HCT116 (cell line): ENCODE measurements around the gene GJA10.

Experiments used
- POLR2AphosphoS5 ChIP-seq: IDR thresholded peaks from 2 replicates; pipeline ENCODE4 v1.6.1; 2011; ENCODE audit warnings: mild to moderate bottlenecking, low read depth, low read length, moderate library complexity
- ZFX ChIP-seq: fragments of 450-650 bp; IDR thresholded peaks from 2 replicates; pipeline ENCODE4 v1.6.1; 2017

DNA sequence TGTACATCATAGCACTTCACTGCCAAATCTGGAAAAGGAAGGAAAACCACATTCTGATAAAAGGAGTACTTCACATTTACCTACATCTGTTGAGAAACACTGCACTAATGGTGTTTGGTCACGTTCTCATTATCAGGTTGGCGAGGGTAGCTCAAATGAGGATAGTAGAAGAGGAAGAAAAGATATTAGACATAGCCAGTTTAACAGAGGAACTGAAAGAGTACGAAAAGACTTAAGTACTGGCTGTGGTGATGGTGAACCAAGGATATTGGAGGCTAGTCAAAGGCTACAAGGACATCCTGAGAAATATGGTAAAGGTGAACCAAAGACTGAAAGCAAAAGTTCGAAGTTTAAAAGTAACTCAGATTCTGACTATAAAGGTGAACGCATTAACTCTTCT, 32.0 kb upstream of the GJA10 start:
- TF ChIP-seq POLR2AphosphoS5 (no peak), ZFX (no peak)
